Hepatocyte (in vitro differentiated cells): ENCODE data around the gene PNCK.
"Not testable (repeated sequence)": the region's sequence is repeated elsewhere in the genome, so short reads cannot be mapped to it uniquely, and the experiment has no call there.

Experiments
- CTCF ChIP-seq: fragments of 200-600 bp; sonication (generic); IDR thresholded peaks from 2 replicates; pipeline ENCODE4 v1.5.1; 2016; ENCODE audit warnings: antibody characterized with exemption, mild to moderate bottlenecking; ENCODE audit not compliant: poor library complexity
- EZH2 ChIP-seq: fragments of 200-600 bp; sonication (generic); IDR thresholded peaks from 2 replicates; pipeline ENCODE4 v1.6.1; 2016; ENCODE audit warnings: antibody characterized with exemption, mild to moderate bottlenecking, borderline replicate concordance

DNA sequence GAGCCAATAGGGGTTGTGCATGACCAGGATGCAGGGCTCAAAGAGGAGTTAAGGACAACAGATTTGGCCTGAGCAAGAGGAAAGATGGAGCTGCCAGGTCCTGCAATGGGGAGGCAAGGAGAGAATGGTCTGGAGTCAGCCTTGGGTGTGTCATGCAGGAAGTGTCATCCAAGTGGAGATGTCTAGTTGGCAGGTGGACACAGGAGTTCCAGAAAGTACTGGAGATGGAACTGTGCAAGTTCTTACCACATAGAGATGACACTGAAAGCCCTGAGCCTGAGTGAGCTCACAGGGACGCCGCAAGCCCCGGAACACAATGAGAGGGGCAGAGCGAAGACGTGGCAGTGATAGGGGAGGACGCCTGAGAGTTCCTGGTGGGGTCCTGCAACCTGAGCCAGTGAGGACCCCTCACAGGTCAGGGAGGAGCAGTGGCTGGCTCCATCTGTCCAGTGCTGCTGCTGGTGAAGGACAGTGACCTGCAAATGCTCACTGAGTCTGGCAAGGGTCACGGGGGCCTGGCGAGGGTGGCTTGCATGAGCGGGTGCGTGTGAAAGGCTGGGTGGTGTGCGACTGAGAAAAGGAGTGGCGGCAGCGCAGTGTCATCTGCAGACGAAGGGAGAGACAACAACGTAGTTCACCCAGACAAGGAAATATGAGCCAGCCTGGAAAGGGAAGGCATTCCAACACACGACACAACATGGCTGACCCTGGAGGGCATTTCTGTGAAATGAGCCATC lies 23.5 kb upstream of the PNCK start:
- not testable (repeated sequence) for TF ChIP-seq CTCF, EZH2
